GM23338 (cell line): Measurements from ENCODE around the gene HSD11B2. TPM values are rescaled to one million over a fixed set of nuclear protein-coding genes. Genes with fewer than 3 reads are reported as not detected.

Source experiments
- ATAC-seq: fragments of 200-7000 bp; cut with Tn5 transposase; 3 replicates; pipeline ENCODE4 v1.9.1; 2020
- DNase-seq: peaks from one replicate; pipeline ENCODE4 v3.0.0-alpha.2; 2015; ENCODE audit warnings: low spot score
- H2AFZ ChIP-seq: fragments of 200-600 bp; sonication (generic); 2 replicates; pipeline ENCODE4 v1.8.0; 2016; ENCODE audit warnings: antibody characterized with exemption, mild to moderate bottlenecking, moderate library complexity
- H3F3A ChIP-seq: fragments of 200-600 bp; sonication (generic); replicated peaks from 2 replicates; pipeline ENCODE4 v1.8.0; 2017; ENCODE audit warnings: antibody characterized with exemption, mixed run types, low read depth
- H3K27ac ChIP-seq: fragments of 200-600 bp; sonication (generic); 2 replicates; pipeline ENCODE4 v1.6.1; 2016; ENCODE audit warnings: low read depth
- H3K27me3 ChIP-seq: fragments of 200-600 bp; sonication (generic); 2 replicates; pipeline ENCODE4 v1.8.0; 2016; ENCODE audit warnings: mild to moderate bottlenecking, mixed run types, moderate library complexity; ENCODE audit not compliant: insufficient read depth
- H3K36me3 ChIP-seq: fragments of 200-600 bp; sonication (generic); 2 replicates; pipeline ENCODE4 v1.8.0; 2016; ENCODE audit warnings: mild to moderate bottlenecking; ENCODE audit not compliant: insufficient read depth
- H3K4me1 ChIP-seq: fragments of 200-600 bp; sonication (generic); 2 replicates; pipeline ENCODE4 v1.8.0; 2016; ENCODE audit warnings: mild to moderate bottlenecking, moderate library complexity; ENCODE audit not compliant: insufficient read depth
- H3K4me2 ChIP-seq: fragments of 200-600 bp; sonication (generic); 2 replicates; pipeline ENCODE4 v1.7.1; 2017; ENCODE audit warnings: mixed run types
- H3K4me3 ChIP-seq: fragments of 200-600 bp; sonication (generic); 2 replicates; pipeline ENCODE4 v1.6.1; 2016; ENCODE audit warnings: mixed run types
- H3K79me2 ChIP-seq: fragments of 200-600 bp; sonication (generic); replicated peaks from 2 replicates; pipeline ENCODE4 v1.8.0; 2017; ENCODE audit warnings: mild to moderate bottlenecking; ENCODE audit not compliant: insufficient read depth
- H3K9me2 ChIP-seq: fragments of 200-600 bp; sonication (generic); 2 replicates; pipeline ENCODE4 v1.8.0; 2017; ENCODE audit not compliant: insufficient read depth
- H4K20me1 ChIP-seq: fragments of 200-600 bp; sonication (generic); replicated peaks from 2 replicates; pipeline ENCODE4 v1.8.0; 2017; ENCODE audit warnings: mild to moderate bottlenecking; ENCODE audit not compliant: insufficient read depth
- H3K27ac Mint-ChIP-seq: 2 replicates; pipeline ENCODE4 v1.8.0; 2020; ENCODE audit warnings: inconsistent platforms, mild to moderate bottlenecking, moderate library complexity, mixed read lengths
- H3K27me3 Mint-ChIP-seq: 3 replicates; pipeline ENCODE4 v1.8.0; 2022; ENCODE audit warnings: low read depth, mild to moderate bottlenecking, moderate library complexity, mixed read lengths, inconsistent platforms; ENCODE audit not compliant: insufficient read depth, poor library complexity
- H3K36me3 Mint-ChIP-seq: 3 replicates; pipeline ENCODE4 v1.8.0; 2021; ENCODE audit warnings: low read depth, mild to moderate bottlenecking, inconsistent platforms, moderate library complexity, mixed read lengths
- H3K4me1 Mint-ChIP-seq: 3 replicates; pipeline ENCODE4 v1.8.0; 2020; ENCODE audit warnings: mild to moderate bottlenecking, inconsistent platforms, mixed read lengths
- H3K4me3 Mint-ChIP-seq: 3 replicates; pipeline ENCODE4 v1.8.0; 2021; ENCODE audit warnings: moderate library complexity, mild to moderate bottlenecking, inconsistent platforms, mixed read lengths
- H3K9me3 Mint-ChIP-seq: 3 replicates; pipeline ENCODE4 v1.8.0; 2020; ENCODE audit warnings: moderate library complexity, mild to moderate bottlenecking, inconsistent platforms, mixed read lengths
- CREB1 ChIP-seq: fragments of 250-450 bp; sonication (Bioruptor Pico); IDR thresholded peaks from 2 replicates; pipeline ENCODE4 v1.5.0; 2020; ENCODE audit warnings: low read depth, mild to moderate bottlenecking, moderate library complexity
- CTCF ChIP-seq, 2 experiments: fragments of 200-600 bp in 1 of 2; sonication (generic) in 1 of 2; conservative IDR thresholded peaks; 2 replicates each; pipeline versions ENCODE4 v1.5.1 to v1.6.1; 2016 to 2017; ENCODE audit warnings: antibody characterized with exemption in 2 of 2, low read depth in 2 of 2, mild to moderate bottlenecking in 2 of 2, moderate library complexity in 1 of 2
- ETS1 ChIP-seq: IDR thresholded peaks from 2 replicates; pipeline ENCODE4 v1.6.1; 2016; ENCODE audit warnings: antibody characterized with exemption
- EZH2 ChIP-seq: fragments of 200-600 bp; sonication (generic); IDR thresholded peaks from one replicate; pipeline ENCODE4 v1.8.0; 2017; ENCODE audit warnings: antibody characterized with exemption, mild to moderate bottlenecking, low read depth; ENCODE audit not compliant: unreplicated experiment
- EZH2phosphoT487 ChIP-seq: fragments of 200-600 bp; sonication (generic); IDR thresholded peaks from one replicate; pipeline ENCODE4 v1.8.1; 2018; ENCODE audit warnings: antibody characterized with exemption; ENCODE audit not compliant: unreplicated experiment
- JUNB ChIP-seq: IDR thresholded peaks from one replicate; pipeline ENCODE4 v1.6.1; 2016; ENCODE audit warnings: antibody characterized with exemption; ENCODE audit not compliant: unreplicated experiment
- NANOG ChIP-seq: IDR thresholded peaks from 2 replicates; pipeline ENCODE4 v1.6.1; 2016; ENCODE audit warnings: antibody characterized with exemption, borderline replicate concordance
- POLR2AphosphoS5 ChIP-seq: IDR thresholded peaks from 2 replicates; pipeline ENCODE4 v1.6.1; 2016; ENCODE audit warnings: antibody characterized with exemption, low read depth
- REST ChIP-seq: IDR thresholded peaks from one replicate; pipeline ENCODE4 v1.6.1; 2018; ENCODE audit warnings: antibody characterized with exemption; ENCODE audit not compliant: unreplicated experiment
- STAT1 ChIP-seq: IDR thresholded peaks from one replicate; pipeline ENCODE4 v1.6.1; 2016; ENCODE audit warnings: antibody characterized with exemption; ENCODE audit not compliant: unreplicated experiment
- ZNF114 ChIP-seq: fragments of 250-450 bp; sonication (Bioruptor Pico); IDR thresholded peaks from 2 replicates; pipeline ENCODE4 v1.5.0; 2020; ENCODE audit warnings: mild to moderate bottlenecking, moderate library complexity
- ZNF331 ChIP-seq: fragments of 250-450 bp; sonication (Bioruptor Pico); IDR thresholded peaks from 2 replicates; pipeline ENCODE4 v1.5.0; 2020; ENCODE audit warnings: low read depth, mild to moderate bottlenecking, moderate library complexity
- ZNF462 ChIP-seq: fragments of 250-450 bp; sonication (Bioruptor Pico); IDR thresholded peaks from 2 replicates; pipeline ENCODE4 v1.5.0; 2020; ENCODE audit warnings: mild to moderate bottlenecking, moderate library complexity
- polyA plus RNA-seq: library from polyadenylated mRNA; unstranded; fragments of >200 nt; fragmentation: Nextera tagmentation; extraction: Ambion mirVana; gene quantifications from 2 replicates; pipeline ENCODE4 v1.2.1, GENCODE V29; 2016
- total RNA-seq: library from RNA; depleted of rRNA; stranded (reverse); fragments of >200 nt; shearing (Covaris generic); gene quantifications from 2 replicates; pipeline ENCODE4 v1.2.3, GENCODE V29; 2014

The HSD11B2 gene
- total and polyA plus RNA-seq, 2 experiments from 2014 or later = 14.8 to 23.0 TPM

GRCh38 chr16:67460961-67461360 lies 30.0 kb downstream of the HSD11B2 start:
- Mint-ChIP-seq H3K4me1 (peaks cover 10% of the 10 kb centered on the region), H3K27ac (no peak overlapping the region), H3K27me3 (peaks cover 6% of the 10 kb centered on the region), H3K36me3 (no peaks in the 10 kb centered on the region), H3K4me3 (no peak overlapping the region), H3K9me3 (no peaks in the 10 kb centered on the region)
- Histone ChIP-seq H4K20me1 (peaks cover 6% of the 10 kb centered on the region; the same call in 1 of the 2 replicates), H3F3A (no peaks in the 10 kb centered on the region), H3K79me2 (no peaks in the 10 kb centered on the region), H3K4me3 (no peak overlapping the region), H3K4me1 (no peaks in the 10 kb centered on the region), H3K4me2 (no peak overlapping the region), H3K27me3 (no peaks in the 10 kb centered on the region), H3K27ac (no peak overlapping the region), H3K9me2 (no peaks in the 10 kb centered on the region), H3K36me3 (no peaks in the 10 kb centered on the region), H2AFZ (no peak overlapping the region)
- DNase-seq (no peak), ATAC-seq (no peak)
- no peak for TF ChIP-seq EZH2phosphoT487
- no peak for TF ChIP-seq POLR2AphosphoS5
- TF ChIP-seq JUNB = no peak
- no peak for TF ChIP-seq ZNF331 (CRISPR knock-in tag)
- TF ChIP-seq EZH2 = no peak
- TF ChIP-seq REST = no peak
- TF ChIP-seq STAT1 = no peak
- TF ChIP-seq ZNF114 = no peak
- TF ChIP-seq ZNF462 (CRISPR knock-in tag) = no peak
- no peak for TF ChIP-seq ETS1
- TF ChIP-seq CTCF (conservative IDR thresholded peaks at IDR 0.05; ENCODE audit: low read depth in 2 of 2) = no peak
- no peak for TF ChIP-seq CREB1 (CRISPR knock-in tag)
- TF ChIP-seq NANOG = no peak
